Keratinocyte (primary cell): Measurements from ENCODE around the gene ZFYVE9.

Source experiments
- EZH2 ChIP-seq: IDR thresholded peaks from one replicate; pipeline ENCODE4 v1.6.1; 2012; ENCODE audit warnings: inconsistent platforms, mild to moderate bottlenecking, low read length, moderate library complexity
- TF ChIP-seq, protein P1 (sequence below), 3 experiments: IDR thresholded peaks in 1 of 3; conservative IDR thresholded peaks in 1 of 3; optimal IDR thresholded peaks in 1 of 3; 2 replicates in 2 of 3; 3 replicates in 1 of 3; pipeline versions ENCODE3 to v1.5.1; 2011; ENCODE audit warnings: low read length in 3 of 3, mild to moderate bottlenecking in 3 of 3, moderate library complexity in 2 of 3, control low read depth in 1 of 3, inconsistent platforms in 1 of 3; ENCODE audit not compliant: insufficient read depth in 2 of 3; ENCODE audit errors: extremely low read depth in 1 of 3

DNA sequence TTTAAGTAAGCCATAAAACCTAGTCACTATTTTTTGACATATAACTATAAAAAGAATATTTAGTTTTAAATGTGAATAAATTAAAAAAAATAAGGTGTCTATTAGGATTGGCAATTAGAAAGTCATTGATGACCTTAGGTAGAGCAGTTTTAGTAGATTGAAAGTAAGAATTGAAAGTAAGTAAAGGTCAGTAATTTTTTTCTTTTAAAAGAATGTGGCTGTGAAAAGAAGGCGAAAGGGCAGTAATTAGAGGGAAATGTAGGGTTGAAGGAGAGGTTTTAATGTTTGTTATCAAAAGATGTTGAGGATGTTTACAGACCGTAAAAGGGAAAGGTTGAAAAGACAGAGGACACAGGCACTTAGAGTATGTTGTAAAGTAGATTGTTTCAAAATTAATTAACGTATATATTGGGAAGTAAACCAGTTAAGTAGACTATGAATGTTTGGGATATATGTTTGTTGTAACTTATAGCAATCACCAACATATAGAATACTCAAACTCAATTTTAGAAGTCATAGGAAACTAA, 41.0 kb downstream of the ZFYVE9 start:
- TF ChIP-seq, protein P1, sequence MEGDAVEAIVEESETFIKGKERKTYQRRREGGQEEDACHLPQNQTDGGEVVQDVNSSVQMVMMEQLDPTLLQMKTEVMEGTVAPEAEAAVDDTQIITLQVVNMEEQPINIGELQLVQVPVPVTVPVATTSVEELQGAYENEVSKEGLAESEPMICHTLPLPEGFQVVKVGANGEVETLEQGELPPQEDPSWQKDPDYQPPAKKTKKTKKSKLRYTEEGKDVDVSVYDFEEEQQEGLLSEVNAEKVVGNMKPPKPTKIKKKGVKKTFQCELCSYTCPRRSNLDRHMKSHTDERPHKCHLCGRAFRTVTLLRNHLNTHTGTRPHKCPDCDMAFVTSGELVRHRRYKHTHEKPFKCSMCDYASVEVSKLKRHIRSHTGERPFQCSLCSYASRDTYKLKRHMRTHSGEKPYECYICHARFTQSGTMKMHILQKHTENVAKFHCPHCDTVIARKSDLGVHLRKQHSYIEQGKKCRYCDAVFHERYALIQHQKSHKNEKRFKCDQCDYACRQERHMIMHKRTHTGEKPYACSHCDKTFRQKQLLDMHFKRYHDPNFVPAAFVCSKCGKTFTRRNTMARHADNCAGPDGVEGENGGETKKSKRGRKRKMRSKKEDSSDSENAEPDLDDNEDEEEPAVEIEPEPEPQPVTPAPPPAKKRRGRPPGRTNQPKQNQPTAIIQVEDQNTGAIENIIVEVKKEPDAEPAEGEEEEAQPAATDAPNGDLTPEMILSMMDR (optimal IDR thresholded peaks at IDR 0.05 in 1 of 3, IDR thresholded peaks at IDR 0.05 in 1 of 3, conservative IDR thresholded peaks at IDR 0.05 in 1 of 3; ENCODE audit: extremely low read depth in 1 of 3, insufficient read depth in 2 of 3, low read length in 3 of 3) = no peak
- TF ChIP-seq EZH2 = no peak
